ENCODE measurements around the gene ZBTB45. TPM values are rescaled to one million over a fixed set of nuclear protein-coding genes. Genes with fewer than 3 reads are reported as not detected.
"Not testable (repeated sequence)": the region's sequence is repeated elsewhere in the genome, so short reads cannot be mapped to it uniquely, and the experiment has no call there.

Gene ZBTB45
- total and polyA plus RNA-seq, 7 donors = 6.2 to 13.0 (median 9.8) TPM

DNA sequence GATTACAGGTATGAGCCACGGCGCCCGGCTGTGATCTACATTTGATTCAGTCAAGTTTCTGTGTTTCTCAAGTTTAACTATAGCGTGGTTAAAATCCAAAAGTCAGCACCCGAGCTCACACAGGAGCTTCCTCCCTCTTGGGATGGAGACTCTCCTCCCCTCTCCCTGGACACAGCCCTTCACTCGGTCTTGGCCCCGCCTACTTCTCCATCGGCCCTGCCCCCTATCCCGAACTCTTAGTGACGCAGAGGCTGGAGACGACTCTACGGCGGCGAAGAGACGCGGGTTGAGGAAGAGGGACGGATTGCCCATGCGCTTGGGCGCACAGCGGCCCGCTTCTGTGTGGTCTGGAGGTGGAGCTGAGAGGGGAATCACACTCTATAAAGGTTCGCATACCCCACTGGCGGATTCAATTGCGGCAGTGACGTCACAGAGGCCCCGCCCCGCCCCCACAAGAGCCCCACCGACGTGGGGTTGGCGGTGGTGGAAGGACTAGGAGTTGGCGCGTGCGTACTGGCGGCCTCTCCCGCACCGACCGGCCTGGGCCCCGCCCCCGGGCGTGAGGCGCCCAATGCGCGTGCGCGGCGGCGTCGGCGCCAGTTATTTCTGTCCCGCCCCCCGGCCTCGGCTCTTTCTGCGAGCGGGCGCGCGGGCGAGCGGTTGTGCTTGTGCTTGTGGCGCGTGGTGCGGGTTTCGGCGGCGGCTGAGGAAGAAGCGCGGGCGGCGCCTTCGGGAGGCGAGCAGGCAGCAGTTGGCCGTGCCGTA lies 24.4 kb upstream of the ZBTB45 start, which contains the start of gene TRIM28:
TSS of gene TRIM28 (plus strand) at position 239 of the 765 bp plus-strand sequence. CDS start 694 bp downstream, outside the sequence.
- no peaks in the 10 kb centered on the region for H3K9me3 ChIP-seq
- TF ChIP-seq, protein P1, sequence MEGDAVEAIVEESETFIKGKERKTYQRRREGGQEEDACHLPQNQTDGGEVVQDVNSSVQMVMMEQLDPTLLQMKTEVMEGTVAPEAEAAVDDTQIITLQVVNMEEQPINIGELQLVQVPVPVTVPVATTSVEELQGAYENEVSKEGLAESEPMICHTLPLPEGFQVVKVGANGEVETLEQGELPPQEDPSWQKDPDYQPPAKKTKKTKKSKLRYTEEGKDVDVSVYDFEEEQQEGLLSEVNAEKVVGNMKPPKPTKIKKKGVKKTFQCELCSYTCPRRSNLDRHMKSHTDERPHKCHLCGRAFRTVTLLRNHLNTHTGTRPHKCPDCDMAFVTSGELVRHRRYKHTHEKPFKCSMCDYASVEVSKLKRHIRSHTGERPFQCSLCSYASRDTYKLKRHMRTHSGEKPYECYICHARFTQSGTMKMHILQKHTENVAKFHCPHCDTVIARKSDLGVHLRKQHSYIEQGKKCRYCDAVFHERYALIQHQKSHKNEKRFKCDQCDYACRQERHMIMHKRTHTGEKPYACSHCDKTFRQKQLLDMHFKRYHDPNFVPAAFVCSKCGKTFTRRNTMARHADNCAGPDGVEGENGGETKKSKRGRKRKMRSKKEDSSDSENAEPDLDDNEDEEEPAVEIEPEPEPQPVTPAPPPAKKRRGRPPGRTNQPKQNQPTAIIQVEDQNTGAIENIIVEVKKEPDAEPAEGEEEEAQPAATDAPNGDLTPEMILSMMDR (IDR thresholded peaks at IDR 0.05) = no peak
- H3K4me1 ChIP-seq = peaks cover 20% of the 10 kb centered on the region
- peaks cover 14 to 38% of the 10 kb centered on the region in 2 donors for H3K36me3 ChIP-seq (ENCODE audit: insufficient read depth in 1 of 2, low read depth in 1 of 2)
- DNase-seq (peak; percentile 98 to 99), ATAC-seq (peak; percentile 94 to 96 (median 96))
- intact Hi-C loops (cut with DNase I) = loop anchor here in 1 of 2 donors (2.0 kb wide), 1 partner anchor 23 kb away; no protein-coding TSS in a partner anchor
- H3K27me3 ChIP-seq (ENCODE audit: insufficient read depth in 3 of 3, low read length in 2 of 3) = peaks cover 0 to 7% (median 0%) of the 10 kb centered on the region in 3 donors
- H3K27ac ChIP-seq = peak within 1 kb of the TSS; percentile 97
- WGBS, 3 donors = 0 to 1% (median 0%) methylated on average over 54 to 73 of the region's 73 CpGs
- H3K4me3 ChIP-seq = peak within 1 kb of the TSS; percentile 95

DNA sequence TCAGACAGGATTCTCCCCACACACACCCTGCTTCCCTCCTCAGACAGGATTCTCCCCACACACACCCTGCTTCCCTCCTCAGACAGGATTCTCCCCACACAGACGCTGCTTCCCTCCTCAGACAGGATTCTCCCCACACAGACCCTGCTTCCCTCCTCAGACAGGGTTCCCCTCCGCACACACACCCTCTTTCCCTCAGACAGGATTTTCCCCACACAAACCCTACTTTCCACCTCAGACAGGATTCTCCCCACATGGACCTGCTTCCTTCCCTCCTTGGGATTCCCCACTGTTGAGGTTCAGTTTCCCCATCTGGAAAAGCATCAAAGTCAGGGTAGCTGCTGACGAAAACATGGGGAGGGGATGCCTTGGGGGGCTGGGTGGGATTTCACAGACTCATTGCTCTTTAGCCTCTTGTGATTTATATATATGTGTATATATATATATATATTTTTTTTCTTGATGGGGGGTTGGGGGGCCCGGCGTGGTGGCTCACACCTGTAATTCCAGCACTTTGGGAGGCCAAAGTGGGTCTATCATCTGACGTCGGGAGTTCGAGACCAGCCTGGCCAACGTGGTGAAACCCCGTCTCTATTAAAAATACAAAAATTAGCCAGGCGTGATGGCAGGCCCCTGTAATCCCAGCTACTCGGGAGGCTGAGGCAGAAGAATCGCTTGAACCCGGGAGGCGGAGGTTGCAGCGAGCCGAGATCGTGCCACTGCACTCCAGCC lies 23.2 kb upstream of the ZBTB45 start:
- peaks cover 6 to 26% of the 10 kb centered on the region in 2 donors for H3K36me3 ChIP-seq (ENCODE audit: insufficient read depth in 1 of 2, low read depth in 1 of 2)
- H3K27ac ChIP-seq = peak overlapping the region; percentile 97
- intact Hi-C loops (cut with DNase I) = loop anchor here in 1 of 2 donors (2.0 kb wide), 1 partner anchor 22 kb away; no protein-coding TSS in a partner anchor
- WGBS, 3 donors = 76 to 78% (median 76%) methylated on average over 16 to 18 of the region's 18 CpGs
- H3K4me3 ChIP-seq = peak overlapping the region; percentile 95
- H3K27me3 ChIP-seq (ENCODE audit: insufficient read depth in 3 of 3, low read length in 2 of 3) = peaks cover 0 to 14% (median 11%) of the 10 kb centered on the region in 3 donors
- DNase-seq, ATAC-seq, H3K9me3 ChIP-seq: not testable (repeated sequence)
- H3K4me1 ChIP-seq = peaks cover 20% of the 10 kb centered on the region

DNA sequence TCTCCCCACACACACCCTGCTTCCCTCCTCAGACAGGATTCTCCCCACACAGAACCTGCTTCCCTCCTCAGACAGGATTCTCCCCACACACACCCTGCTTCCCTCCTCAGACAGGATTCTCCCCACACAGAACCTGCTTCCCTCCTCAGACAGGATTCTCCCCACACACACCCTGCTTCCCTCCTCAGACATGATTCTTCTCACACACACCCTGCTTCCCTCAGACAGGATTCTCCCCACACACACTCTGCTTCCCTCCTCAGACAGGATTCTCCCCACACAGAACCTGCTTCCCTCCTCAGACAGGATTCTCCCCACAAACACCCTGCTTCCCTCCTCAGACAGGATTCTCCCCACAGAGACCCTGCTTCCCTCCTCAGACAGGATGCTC lies 19.6 kb upstream of the ZBTB45 start:
- DNase-seq; H3K9me3 ChIP-seq; intact Hi-C loops (cut with DNase I); H3K4me1 ChIP-seq; ATAC-seq; H3K27ac ChIP-seq; H3K36me3 ChIP-seq (ENCODE audit: insufficient read depth in 1 of 2, low read depth in 1 of 2); H3K4me3 ChIP-seq: not testable (repeated sequence)
- H3K27me3 ChIP-seq (ENCODE audit: insufficient read depth in 3 of 3, low read length in 2 of 3) = peaks cover 0 to 14% (median 13%) of the 10 kb centered on the region in 3 donors

DNA sequence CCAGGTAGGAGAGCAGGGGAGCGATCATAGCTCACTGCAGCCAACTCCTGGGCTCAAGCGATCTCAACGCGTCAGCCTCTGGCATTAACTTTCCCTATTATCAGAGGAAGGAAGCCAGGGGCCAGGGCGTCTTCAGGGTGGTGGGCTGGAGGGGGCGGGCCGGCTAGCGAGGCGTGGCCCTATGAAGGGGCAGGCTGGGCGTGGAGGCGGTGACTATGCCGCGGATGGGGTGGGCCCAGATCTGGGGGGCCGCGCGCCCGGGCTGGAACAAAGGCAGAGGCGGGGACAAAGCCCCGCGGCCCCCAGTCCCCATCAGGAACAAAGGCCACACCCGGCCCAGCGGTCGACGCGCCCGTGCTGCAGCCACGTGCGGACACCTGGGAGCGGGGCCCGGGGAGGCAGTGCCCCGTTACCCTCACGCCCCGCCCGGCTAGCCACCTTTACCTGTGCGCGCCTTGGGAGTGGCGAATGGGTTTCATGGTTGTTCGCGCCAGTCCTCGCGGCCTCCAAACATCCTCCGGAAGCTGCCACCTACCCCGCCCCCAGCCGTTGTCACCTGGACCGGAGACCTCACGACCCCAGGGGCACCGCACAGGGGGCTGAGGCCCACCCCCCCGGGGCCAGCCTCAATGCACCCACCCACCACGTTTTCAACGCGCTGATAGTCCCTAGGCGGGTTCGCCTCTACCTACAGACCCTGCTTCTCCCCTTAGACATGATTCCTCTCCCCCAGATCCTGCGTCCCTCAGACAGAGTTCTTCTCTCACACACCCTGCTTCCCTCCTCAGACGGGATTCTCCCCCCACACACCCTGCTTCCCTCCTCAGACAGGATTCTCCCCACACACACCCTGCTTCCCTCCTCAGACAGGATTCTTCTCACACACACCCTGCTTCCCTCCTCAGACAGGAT lies 18.9 kb upstream of the ZBTB45 start:
- Histone ChIP-seq H3K4me1 (no peaks in the 10 kb centered on the region), H3K9me3 (no peaks in the 10 kb centered on the region), H3K27ac (no peak overlapping the region), H3K36me3 (ENCODE audit: insufficient read depth in 1 of 2, low read depth in 1 of 2) (no peaks in the 10 kb centered on the region), H3K4me3 (peak overlapping the region; percentile 45), H3K27me3 (ENCODE audit: insufficient read depth in 3 of 3, low read length in 2 of 3) (peaks cover 0 to 14% (median 13%) of the 10 kb centered on the region in 3 donors)
- TF ChIP-seq, protein P1 (IDR thresholded peaks at IDR 0.05) = no peak
- intact Hi-C loops (cut with DNase I) = no loop called here
- DNase-seq = no peak
- WGBS, 3 donors = 2 to 3% (median 2%) methylated on average over 38 to 55 of the region's 55 CpGs
- ATAC-seq = peak in 3 of 4 donors; percentile 19 to 39 (median 19)
